Astrocyte (in vitro differentiated cells and primary cell): ENCODE data around the gene PSEN1.

Experiments
- CTCF ChIP-seq: IDR thresholded peaks from 2 replicates; pipeline ENCODE4 v1.5.1; 2011; ENCODE audit warnings: low read depth, mild to moderate bottlenecking, inconsistent platforms, low read length, moderate library complexity; ENCODE audit not compliant: insufficient read depth
- EZH2 ChIP-seq: IDR thresholded peaks from 2 replicates; pipeline ENCODE4 v1.6.1; 2012; ENCODE audit warnings: mild to moderate bottlenecking, low read length, inconsistent platforms; ENCODE audit not compliant: insufficient read depth

- TF ChIP-seq CTCF (no peak), EZH2 (no peak)
These were observed 12.0 kb upstream of the PSEN1 start for GRCh38 chr14:73124180-73124894.
